ENCODE data around the gene PLEKHO1.
"Not testable (repeated sequence)": the region's sequence is repeated elsewhere in the genome, so short reads cannot be mapped to it uniquely, and the experiment has no call there.

PLEKHO1 gene

DNA sequence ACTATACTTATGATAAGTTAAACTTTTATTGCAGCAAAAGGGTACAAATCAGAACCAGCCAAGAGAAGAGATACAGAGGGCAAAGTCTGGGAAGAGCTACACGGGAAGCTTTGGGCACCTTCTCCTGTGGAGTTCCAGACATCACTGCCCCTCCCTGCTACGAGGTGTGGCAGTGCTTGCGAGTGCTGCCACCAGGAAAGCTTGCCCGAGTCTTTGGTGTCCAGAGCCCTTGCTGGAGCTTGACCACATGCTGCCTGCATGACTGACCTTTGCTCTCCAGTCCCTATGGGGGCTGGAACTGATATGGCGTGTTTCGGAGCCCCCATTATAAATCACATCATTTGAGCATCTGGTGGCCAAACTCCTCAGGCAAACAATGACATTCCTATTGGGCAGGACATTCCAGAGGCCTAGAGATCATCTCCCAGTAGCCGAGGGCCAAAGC, 23.4 kb downstream of the PLEKHO1 start:
- no peak for DNase-seq (ENCODE audit: low read depth)

GRCh38 chr1:150176593-150176992, 26.9 kb downstream of the PLEKHO1 start:
- no peak for DNase-seq (ENCODE audit: low read depth)

GRCh38 chr1:150178548-150178947, 28.8 kb downstream of the PLEKHO1 start:
- no peak for DNase-seq (ENCODE audit: low read depth)

DNA sequence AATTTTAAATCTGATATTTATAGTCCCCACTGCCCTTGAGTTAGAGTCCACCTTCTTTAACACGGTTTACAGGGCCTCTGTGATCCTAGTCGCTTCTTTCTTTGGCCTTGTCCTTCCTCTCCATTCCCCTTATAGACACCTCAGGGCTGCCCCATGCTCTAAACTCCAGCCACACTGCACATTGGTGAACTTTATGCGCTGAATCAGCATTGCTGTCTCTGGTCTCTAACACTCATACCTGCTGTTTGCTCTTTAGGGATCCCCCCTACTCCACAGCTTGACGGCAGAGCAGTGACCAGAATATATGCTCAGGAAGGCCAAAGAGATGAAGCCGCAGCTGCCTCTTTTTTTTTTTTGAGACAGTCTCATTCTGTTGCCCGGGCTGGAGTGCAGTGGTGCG, 30.2 kb downstream of the PLEKHO1 start:
- DNase-seq (ENCODE audit: low read depth), result no peak

DNA sequence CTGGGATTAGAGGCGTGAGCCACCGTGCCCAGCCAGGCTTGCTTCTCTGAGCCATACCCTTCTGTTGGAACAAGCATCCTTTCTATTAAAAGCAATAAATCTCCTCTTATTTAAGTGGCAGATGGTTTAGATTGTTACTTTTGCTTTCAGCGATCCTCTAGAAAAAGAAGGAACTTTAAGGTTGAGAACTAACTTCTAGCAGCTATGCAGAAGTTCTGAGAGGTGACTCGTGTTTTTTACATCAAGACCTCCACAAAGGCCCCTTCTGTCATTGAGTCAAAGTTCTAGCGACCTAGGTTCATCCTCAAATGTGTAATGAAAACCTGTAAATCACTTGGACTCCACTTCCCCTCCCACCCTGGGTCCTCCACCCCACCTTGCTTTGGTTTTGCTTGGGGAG, 30.8 kb downstream of the PLEKHO1 start:
- no peak for DNase-seq (ENCODE audit: low read depth)

- DNase-seq (ENCODE audit: low read depth), result no peak
Observed at GRCh38 chr1:150182247-150182646, 32.5 kb downstream of the PLEKHO1 start.

DNA sequence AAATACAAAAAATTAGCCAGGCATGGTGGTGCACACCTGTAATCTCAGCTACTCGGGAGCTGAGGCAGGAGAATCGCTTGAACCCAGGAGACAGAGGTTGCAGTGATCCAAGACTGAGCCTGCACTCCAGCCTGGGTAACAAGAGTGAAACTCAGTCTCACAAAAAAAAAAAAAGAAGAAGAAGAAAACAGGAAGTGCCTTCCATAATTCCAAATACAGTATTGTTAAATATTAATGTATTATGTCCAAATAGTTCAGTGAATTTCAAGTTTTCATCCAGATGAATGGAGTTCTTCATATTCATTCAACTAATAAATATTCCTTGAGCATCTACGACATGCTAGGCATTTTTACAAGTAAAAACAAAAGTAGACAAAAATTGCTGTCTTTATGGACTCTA, 33.3 kb downstream of the PLEKHO1 start:
- DNase-seq (ENCODE audit: low read depth), result no peak

GRCh38 chr1:150185481-150185880, 35.8 kb downstream of the PLEKHO1 start:
- no peak for DNase-seq (ENCODE audit: low read depth)

DNA sequence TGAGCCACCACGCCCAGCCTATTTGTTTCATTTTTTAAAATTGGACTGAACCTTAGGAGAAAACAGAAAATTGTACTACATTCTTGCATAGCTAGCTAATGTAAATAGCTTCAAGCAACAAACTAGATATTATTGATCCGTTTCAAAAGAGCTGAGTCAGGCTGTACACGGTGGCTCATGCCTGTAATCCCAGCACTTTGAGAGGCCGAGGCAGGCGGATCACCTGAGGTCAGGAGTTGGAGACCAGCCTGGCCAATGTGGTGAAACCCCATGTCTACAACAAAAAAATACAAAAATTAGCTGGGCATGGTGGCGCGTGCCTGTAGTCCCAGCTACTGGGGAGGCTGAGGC, 36.7 kb downstream of the PLEKHO1 start:
- not testable (repeated sequence) for DNase-seq (ENCODE audit: low read depth)

- DNase-seq (ENCODE audit: low read depth), result no peak
Observed at GRCh38 chr1:150186789-150187559, 37.3 kb downstream of the PLEKHO1 start.

GRCh38 chr1:150187560-150187931, 37.8 kb downstream of the PLEKHO1 start:
- no peak for DNase-seq (ENCODE audit: low read depth)

GRCh38 chr1:150192012-150192411, 42.3 kb downstream of the PLEKHO1 start:
- no peak for DNase-seq (ENCODE audit: low read depth)

DNA sequence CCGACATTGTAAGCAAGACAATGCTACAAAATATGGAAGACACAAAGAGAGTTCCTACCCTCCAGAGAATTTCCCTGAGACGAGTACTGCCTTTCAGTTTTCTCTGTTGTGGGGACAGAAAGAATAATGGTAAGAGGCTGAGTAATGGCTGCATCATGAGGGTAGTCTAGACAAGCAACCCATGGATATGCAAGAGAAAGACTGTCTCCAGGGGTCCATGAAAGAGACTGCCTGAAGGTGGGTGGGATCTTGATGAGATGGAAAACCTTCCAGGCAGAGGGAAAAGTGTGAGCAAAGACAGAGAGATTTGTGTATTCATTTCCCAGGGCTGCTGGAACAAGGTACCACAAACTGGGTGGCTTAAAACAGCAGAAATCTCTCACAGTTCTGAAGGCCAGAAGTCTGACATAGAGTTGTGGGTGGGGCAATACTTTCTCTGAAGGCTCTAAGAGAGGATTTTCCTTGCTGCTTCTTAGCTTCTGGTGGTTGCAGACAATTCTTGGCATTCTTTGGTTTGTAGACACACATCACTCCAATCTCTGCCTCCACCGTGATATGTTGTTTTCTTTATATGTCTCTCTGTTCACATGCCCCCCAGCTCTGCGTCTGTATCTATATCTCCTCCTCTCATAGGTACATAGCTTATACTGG, 44.8 kb downstream of the PLEKHO1 start:
- DNase-seq (ENCODE audit: low read depth), result no peak

DNA sequence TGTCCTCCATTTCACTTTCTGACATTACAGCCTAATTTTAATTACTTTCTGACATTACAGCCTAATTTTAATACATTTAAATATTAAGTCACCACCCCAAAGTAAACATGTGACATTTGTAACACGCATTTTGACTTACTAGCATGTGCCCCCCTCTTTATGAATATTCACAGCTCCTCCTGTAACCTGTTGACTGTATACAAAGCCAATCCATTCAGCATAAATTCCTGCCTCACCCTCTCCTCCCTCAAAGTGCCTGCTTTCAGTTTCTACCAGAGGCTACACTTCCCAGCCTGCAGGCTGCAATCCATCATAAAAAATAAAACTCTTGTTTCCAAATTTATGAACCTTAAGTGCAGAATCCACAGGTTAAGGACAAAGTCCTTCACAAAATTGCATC, 46.7 kb downstream of the PLEKHO1 start:
- no peak for DNase-seq (ENCODE audit: low read depth)

DNA sequence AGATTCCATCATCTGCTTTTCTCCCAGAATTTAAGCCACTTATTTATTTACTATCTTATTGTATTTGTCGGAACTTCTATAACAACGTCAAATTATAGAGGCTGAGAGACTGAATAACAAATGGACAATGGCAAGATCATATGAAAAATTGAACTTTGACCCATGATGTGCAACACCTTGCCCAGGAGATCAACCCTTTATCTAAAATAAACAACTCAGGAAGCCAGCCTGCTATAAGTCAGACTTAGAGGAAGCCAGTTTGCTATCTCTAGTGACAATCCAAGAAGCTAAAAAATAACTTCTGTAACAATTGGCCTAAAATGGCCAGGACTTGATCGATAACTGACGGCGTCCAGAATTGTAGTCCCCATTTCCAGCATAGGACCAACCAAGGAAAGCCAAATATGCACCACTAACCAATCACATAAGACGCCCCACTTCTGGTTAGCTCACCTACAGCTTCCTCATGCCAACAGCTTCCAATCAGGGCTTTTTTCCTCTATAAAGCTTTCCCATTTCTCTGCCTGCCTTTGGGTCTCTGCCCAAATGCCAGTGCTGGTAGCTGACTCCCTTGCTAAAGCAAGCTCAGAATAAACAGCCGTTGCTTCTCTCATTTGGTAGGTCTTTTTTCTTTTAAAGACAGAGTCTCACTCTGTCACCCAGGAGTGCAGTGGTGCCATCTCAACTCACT, 57.7 kb downstream of the PLEKHO1 start:
- no peak for DNase-seq (ENCODE audit: low read depth)

DNA sequence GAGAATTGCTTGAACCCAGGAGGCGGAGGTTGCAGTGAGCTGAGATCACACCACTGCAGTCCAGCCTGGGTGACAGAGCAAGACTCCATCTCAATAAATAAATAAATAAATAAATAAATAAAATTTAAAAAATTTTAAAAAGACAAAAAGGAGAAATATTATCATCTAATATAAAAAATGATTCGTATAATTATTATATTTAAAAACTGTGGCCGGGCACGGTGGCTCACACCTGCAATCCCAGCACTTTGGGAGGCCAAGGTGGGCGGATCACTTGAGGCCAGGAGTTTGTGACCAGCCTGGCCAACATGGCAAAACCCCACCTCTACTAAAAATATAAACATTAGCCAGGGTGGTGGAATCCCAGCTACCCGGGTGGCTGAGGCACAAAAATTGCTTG, 58.7 kb downstream of the PLEKHO1 start:
- not testable (repeated sequence) for DNase-seq (ENCODE audit: low read depth)
